GM04503 (cell line): ENCODE results near the gene MFSD1.
A peak's percentile ranks its signal among the peaks of the same experiment; 100 is the strongest.

Experiments
- DNase-seq: peaks from one replicate; pipeline ENCODE4 v3.0.0-alpha.2; 2012; ENCODE audit warnings: low read depth

Gene MFSD1

DNA sequence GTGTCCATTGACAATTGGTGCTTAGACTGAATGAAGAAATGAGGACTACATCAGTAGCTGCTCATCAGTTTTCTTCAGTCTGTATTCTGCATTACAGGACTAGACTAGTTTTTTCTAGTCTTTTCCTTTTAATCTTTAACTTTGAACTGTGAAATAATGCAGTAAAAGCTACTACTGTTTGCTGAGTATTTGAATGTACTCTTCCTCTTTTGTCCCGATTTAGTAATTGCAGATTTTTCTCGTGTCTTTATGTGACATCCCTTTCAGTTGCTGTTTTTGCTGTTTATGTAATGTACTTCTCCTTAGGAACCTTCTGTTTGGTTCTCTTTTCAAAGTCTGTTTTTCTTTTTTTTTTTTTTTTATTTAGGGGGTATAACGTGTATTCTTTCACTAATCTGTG lies 17.4 kb downstream of the MFSD1 start:
- no peak for DNase-seq

DNA sequence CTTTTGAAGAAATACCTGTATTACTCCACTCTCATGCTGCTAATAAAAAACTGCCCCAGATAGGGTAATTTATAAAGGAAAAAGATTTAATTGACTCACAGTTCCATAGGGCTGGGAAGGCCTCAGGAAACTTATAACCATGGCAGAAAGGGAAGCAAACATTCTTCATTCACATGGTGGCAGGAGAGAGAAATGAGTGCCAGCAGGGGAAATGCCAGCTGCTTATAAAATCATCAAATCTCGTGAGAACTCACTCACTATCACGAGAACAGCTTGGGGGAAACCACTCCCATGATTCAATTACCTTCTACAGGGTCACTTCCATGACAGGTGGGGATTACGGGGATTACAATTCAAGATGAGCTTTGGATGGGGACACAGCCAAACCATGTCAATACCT lies 18.7 kb downstream of the MFSD1 start:
- DNase-seq, result no peak

DNA sequence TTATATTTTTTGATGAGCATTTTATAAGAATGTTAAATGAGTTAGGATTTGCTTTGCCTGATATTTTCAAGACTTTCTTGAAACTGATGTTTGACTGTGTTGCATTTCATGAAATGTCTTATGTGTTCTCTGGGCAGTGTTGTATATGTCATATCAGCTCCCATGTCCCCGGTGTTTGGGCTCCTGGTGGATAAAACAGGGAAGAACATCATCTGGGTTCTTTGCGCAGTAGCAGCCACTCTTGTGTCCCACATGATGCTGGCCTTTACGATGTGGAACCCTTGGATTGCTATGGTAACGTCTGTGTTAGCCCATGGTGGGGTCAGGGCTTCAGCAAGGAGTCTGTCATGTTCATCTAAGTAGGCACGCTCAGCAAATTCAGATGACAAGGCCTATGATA lies 20.0 kb downstream of the MFSD1 start:
- no peak for DNase-seq

DNA sequence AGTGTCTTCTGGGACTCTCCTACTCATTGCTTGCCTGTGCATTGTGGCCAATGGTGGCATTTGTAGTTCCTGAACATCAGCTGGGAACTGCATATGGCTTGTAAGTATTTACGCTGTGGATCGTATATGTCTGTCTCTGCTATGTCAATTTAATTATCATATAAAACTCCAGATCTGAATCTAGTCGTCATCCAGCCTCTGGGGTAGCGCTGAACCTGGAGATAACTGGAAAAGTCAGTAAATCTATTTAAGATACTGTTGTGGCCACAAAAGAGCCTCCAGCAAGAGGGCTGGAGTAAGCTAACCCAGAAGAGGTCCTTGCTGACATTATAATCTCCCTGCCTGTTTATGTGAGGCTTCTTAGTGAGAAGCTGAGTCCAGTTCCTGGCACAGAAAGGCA lies 21.6 kb downstream of the MFSD1 start:
- DNase-seq, result no peak

DNA sequence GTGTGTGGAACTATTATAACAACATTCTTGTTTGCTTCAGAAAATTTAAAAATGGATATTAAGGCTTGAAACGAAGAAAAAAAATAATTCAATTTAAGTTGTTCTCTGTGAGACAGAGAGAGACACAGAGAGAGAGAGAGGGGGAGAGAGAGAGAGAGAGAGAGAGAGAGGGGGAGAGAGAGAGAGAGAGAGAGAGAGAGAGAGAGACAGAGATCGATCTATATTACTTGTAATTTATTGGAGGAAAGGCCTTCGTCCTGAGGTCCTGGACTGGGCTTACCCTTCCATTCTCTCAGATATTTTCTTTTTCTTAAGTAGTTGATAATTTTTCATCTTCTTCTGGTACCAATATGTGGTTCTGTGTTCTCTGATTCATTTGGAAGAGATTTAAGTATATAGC lies 25.9 kb downstream of the MFSD1 start:
- no peak for DNase-seq

DNA sequence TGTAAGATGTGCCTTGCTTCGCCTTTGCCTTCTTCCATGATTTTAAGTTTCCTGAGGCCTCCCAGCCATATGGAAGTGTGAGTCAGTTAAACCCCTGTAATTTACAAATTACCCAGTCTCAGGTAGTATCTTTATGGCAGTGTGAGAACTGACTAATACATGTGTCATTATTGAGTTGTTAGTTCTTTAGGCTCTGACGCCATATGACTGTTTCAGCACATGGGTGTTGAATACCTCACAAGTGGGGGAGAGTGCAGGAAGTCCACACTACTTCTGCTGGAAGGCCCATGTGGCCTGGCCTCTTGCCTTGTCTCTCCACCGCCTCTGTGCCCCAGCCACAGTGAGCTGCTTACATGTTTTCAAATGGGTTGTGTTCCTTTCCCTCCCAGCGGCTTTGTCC lies 28.5 kb downstream of the MFSD1 start:
- no peak for DNase-seq

DNA sequence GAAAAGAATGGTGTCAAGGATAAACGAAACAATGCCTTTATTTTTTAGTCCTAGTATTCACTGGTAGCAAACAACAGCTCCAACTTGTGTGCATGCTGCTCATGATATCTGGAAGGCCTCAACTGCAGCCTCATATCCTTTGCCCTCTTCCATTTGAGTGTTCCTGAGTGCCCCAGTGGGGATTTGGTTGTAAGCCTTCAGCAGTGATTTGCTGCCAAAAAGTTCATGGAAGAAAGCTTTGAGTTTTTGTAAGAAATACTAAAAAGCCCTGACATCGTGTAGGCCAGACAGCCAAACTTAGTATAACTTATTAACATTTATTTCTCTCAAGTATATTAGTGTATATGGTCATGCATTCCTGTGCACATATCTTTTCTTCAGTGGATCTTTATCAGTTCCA lies 30.0 kb downstream of the MFSD1 start:
- DNase-seq, result no peak

DNA sequence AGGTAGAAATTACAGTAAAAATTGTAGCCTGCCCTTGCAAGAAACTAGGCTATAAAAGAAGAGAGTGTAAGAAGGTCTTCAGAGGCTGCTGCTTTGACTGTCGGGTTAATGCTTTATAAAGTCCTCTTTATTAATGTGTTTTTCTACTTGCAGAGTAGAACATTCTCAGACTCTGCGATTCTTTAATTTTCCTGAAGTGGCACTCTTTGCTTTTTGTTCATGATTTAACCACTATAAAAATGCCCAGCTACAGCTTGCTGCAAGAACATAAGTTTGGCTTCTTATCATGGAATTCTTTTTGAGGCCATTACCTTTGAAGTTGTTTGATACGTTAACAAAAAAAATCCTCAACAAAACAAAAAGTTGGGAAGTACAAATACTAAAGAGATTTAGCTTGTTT lies 33.8 kb downstream of the MFSD1 start:
- no peak for DNase-seq

DNA sequence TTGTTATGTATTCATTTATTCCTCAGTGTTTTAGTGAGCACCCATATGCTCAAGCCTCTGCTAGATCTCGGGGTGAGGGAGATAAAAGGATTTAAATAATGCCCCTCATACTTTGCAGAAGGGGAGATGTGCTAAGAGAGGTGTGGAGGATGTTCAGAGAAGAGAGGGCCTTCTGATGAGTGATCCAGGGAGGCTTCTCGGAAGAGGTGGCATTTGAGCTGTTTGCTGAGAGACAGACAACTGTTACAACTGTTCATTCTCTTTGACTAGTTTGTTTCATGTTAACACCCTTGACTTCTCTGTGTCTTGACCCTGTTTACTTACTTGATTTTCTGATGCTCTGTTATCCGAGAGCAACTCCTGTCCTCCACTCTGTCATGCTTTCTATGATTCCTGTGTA lies 34.5 kb downstream of the MFSD1 start:
- no peak for DNase-seq

DNA sequence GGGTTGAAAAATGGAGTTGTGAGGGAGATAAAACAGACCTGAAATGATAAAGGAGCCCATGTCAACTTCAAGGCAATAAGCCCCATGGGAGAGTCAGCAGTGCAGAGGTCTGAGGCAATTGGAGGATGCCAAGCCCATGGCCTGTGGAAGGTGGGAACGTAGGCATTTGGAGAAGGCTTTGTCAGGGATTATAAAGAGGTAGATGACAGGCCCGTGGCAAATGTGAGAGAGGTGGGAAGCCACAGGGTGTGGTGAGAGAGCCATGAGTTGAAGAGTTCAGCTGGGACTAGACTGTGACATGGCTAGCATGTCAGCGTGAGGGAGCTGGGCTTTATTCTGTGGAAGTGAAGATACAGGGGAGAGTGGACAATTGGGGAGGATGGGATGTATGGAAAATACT lies 35.4 kb downstream of the MFSD1 start:
- no peak for DNase-seq

DNA sequence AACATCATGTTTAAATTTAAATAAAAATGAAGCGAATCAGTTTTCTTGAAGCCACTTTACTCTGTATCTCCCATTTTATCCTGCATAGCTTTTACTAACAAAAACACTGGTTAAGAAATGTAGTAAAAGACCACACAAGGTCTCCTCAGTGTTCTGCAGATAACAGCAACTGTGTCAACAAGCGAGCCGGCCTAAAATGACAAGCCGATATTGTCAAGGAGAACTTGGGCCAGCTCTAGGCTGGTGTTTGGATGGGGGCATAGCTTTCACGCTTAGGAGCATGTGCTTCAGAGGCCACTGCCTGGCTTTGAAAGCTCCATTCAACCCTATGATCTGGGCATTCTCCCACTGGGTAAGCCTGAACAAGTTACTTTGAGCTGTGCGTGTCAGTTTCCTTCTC lies 38.1 kb downstream of the MFSD1 start:
- no peak for DNase-seq

DNA sequence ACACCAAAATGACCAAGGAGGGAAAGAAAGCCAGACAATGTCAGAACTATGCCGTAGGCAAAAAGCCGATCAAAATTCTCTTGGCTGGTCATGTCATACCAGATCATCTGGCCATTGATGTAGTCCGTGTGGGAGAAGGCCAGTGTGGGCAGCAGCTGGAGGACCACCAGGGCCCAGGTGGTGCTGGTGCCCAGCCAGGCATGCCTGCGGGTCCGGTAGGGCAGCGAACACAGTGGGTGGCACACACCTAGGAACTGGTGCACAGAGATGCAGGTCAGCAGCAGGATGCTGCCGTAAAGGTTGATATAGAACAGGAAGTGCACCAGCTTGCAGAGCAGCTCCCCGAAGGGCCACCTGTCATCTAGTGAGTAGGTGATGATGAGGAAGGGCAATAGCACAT lies 39.5 kb downstream of the MFSD1 start:
- DNase-seq, result no peak

DNA sequence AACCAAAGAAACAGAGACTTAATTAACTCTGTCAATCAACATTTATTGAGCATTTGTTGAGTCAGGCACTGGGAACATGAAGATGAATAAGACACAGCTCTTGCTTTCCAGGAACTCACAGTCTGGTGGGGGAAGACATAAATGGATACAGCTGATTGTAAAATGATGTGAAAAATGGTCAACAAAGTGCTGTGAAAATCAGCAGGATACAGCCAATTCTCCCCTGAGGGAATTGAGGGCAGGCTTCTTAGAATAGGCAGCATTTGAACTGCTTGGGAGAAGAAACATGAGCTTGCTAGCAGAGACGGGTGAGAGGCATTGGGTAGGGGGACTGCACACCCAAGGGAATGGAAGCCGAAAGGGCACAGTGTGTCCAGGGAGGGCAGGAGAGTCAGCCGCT lies 41.1 kb downstream of the MFSD1 start:
- DNase-seq, result peak; percentile 21

DNA sequence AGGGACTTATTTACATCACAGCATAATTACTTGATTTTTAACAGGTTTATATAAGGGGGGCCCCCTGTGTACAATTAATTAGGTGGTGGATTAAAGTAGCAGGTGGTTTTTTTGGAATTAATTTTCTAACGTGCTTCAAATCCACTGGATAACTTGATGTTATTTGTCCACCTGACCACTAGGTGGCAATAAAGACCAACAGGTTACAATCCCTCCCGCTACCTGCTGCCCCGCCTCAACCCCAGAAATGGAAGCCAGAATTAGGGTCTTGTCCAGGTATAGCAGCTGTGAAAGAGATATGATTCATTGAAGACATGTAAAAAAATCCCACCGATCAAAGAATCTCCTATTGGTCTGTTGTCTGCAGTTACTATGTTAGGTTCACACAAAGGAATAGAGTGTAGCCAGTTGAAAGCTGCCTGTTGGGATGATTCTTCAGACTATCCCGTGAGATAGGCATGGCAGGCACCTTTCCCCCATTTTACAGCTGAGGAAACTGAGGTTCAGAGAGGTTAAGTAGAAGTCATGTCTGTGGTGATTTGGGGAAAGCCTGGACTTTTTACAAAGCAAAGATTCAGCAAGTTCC lies 44.0 kb downstream of the MFSD1 start:
- no peak for DNase-seq

DNA sequence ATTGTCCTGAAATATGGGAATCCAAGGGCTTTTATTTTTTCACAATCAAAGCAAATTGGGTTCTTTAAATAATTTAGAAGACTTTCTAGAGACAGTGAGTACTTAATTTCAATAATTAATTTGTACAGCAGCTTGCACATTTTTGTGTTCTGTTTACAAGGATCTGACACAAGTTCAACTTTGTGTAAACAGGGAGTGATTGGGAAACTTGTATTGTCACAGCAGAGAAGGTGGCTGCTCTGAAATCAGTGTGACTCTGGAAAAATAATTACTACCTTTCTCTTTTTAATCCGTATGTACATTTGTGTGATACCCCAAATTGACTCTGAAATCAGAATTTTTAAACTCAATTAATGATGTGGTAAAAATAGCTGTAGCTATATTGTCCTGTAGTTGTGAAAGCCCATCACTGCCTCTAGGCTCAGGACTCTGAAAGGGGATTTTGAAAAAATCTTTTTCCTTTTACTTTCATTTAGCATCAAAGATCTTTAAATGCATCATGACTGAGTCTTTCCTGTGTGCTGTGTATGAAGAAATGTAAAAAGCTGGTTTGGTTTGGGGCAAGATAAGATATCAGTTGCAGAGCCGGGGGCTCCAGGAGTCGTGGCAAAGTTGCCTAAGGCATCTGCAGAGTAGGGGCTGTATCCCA lies 45.1 kb downstream of the MFSD1 start:
- no peak for DNase-seq

DNA sequence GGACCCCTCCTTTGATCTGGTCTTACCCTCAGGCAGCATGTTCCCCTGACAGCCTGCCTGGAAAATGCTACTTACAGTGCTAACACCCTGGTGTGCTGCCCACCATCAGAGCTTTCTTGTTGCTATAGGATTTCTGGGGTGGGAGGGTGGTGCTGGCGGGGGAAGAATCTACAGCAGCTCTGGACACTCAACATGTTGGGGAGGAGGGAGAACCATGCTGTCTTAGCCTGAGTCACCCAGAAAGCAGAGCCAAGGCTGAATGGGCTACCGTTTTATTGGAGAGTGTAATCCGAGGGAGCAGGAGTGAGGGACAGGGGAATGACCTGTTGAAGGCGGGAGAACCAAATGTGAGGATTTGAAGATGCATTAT lies 45.6 kb downstream of the MFSD1 start:
- no peak for DNase-seq

DNA sequence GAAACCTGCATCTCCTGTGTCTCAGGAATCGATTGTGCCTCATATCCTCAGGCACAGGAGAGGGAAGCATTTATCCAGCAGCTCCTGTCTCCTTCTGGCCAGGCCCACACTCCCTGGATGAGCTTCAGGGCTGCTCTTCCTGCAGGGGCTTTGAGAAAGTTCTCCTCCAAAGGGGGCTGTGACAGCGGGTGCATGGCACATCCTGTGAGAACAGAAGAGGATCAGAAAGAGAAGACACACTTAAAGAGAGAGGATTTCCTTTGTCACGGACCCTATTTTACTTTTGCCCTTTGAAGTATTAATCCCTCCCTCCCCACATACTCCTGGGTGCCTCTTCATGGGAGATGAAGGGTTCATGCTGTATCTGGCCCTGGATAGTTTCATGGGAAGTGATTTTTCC lies 46.0 kb downstream of the MFSD1 start:
- DNase-seq, result no peak

DNA sequence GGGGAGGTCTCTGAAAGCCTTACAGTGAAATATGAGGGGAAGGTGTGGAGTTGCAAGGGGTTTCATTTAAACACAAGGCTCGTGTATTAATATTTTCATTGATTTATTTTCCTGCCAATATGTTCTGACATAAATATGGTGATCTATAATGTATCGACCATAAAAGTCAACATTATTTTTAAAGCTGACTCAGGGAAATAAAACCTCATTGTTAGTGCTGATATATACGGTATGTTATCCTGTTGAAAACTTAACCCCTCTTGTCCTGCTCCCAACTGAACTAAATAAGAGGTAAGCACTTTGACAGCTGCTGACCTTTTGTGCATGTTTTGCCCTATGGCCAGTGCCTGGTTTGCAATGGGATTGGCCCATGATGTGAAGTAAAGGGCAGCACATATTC lies 47.9 kb downstream of the MFSD1 start:
- DNase-seq, result no peak

DNA sequence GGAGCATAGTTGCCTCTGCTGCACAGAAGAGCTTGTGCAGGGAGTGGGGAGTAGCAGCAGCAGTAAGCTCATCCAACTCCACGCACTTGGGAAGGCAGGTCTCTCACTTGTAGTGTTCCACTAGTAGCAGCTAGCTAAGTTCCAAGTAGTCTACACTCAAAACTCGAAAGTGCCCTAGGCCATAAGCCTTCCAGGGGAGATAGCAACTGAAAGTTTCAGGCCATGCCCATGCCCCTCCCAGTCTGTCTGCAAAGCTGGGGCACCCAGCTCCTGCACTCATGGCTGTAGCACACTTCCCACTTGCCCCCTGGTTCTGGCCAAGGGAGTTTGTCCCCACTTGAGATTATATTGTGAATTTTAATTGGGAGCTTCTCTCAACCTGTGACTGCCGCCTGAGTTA lies 57.5 kb downstream of the MFSD1 start:
- DNase-seq, result no peak

DNA sequence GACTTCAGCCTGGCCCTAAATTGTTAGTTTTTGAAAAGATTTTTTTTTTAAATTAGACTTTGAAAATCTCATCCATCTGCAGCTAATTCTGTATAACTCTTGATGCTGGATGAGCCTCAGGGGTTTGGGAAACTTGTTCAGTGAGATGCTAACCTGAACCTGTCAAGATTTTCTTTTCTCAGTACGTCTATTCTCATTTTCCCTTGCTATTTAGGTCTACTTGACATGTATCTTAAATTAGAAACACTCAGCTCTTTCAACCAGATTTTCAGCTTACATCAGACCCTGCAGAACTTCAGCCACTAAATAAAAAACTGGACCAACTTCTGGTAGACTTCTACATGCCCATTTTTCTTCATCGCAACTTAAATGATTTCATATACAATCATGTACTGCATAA lies 61.4 kb downstream of the MFSD1 start:
- DNase-seq, result no peak

DNA sequence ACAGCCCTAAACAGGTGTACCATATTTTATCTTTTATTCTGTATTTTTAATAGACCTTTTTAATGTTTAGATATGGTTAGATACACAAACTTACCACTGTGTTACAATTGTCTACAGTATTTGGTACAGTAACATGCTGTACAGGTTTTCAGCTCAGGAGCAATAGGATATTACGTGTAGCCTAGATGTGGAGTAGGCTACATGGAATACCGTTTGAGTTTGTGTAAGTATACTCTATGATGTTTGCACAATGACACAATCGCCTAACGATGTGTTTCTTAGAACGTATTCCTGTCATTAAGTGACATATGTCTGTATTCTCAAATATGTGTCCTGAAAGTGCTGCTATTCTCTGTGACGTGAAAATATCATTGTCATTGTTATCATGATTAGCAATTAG lies 62.6 kb downstream of the MFSD1 start:
- no peak for DNase-seq

DNA sequence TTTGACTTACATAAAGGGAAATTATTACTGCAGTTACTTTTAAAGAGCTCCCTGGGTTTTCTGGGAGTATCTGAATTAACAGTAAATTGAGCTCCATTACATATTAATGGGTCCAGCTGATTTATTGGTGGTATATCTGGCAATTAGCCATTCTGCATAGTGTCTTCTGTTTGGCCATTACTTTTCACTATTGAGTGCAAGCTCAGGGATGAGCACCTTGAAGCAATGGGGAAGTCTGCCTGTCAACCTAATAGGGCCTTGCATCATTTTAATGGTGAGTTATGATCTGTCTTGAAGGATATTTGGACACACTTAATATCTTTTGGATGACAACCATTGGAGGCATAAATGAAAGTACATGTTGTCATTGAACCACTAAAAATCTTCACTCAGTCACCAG lies 73.8 kb downstream of the MFSD1 start:
- DNase-seq, result no peak
